Measurements from ENCODE around the gene CD38.

DNA sequence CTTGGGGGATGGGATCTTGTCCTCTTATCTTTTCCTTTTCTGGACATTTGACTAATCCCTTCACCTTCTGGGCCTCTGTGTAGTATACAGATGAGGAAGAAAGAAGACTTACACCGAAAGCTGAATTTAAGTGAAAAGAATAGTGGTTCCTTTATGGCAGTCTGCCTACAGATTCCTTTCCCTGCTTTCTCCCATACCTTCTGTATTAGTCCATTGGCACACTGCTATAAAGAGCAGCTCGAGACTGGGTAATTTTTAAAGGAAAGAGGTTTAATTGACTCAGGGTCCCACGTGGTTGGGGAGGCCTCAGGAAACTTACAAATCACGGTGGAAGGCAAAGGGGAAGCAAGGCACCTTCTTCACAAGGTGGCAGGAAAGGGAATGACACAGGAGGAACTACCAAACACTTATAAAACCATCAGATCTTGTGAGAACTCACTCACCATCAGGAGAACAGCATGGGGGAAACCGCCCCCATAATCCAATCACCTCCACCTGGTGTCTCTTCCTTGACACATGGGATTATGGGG lies 34.0 kb upstream of the CD38 start:
- no peak for TF ChIP-seq POLR2A (IDR thresholded peaks at IDR 0.05)
- TF ChIP-seq, protein P1, sequence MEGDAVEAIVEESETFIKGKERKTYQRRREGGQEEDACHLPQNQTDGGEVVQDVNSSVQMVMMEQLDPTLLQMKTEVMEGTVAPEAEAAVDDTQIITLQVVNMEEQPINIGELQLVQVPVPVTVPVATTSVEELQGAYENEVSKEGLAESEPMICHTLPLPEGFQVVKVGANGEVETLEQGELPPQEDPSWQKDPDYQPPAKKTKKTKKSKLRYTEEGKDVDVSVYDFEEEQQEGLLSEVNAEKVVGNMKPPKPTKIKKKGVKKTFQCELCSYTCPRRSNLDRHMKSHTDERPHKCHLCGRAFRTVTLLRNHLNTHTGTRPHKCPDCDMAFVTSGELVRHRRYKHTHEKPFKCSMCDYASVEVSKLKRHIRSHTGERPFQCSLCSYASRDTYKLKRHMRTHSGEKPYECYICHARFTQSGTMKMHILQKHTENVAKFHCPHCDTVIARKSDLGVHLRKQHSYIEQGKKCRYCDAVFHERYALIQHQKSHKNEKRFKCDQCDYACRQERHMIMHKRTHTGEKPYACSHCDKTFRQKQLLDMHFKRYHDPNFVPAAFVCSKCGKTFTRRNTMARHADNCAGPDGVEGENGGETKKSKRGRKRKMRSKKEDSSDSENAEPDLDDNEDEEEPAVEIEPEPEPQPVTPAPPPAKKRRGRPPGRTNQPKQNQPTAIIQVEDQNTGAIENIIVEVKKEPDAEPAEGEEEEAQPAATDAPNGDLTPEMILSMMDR (IDR thresholded peaks at IDR 0.05), result no peak

Data from suprapubic skin (tissue), 3 donors.